ENCODE results near the gene RPUSD4. TPM values are rescaled to one million over a fixed set of nuclear protein-coding genes. Genes with fewer than 3 reads are reported as not detected.

The RPUSD4 gene
- total RNA-seq, 2 experiments from 2014 or later = 26.5 to 26.8 TPM

- H3K4me1 Mint-ChIP-seq = peaks cover 7% of the 10 kb centered on the region
- H3K27me3 Mint-ChIP-seq = peaks cover 6% of the 10 kb centered on the region
- H3K9me3 Mint-ChIP-seq = no peaks in the 10 kb centered on the region
- no peak overlapping the region for H3K27ac Mint-ChIP-seq
- POLR2A ChIA-PET = no interaction called here
- H3K4me3 Mint-ChIP-seq = no peak overlapping the region
- no peak for DNase-seq
- H3K36me3 Mint-ChIP-seq (ENCODE audit: low read depth) = no peaks in the 10 kb centered on the region
- CTCF ChIA-PET = no interaction called here
These were observed 45.0 kb downstream of the RPUSD4 start for GRCh38 chr11:126166413-126166812.

GRCh38 chr11:126165757-126166156 lies 45.7 kb downstream of the RPUSD4 start:
- Mint-ChIP-seq H3K27ac (no peak overlapping the region), H3K4me3 (no peak overlapping the region)

GRCh38 chr11:126165311-126165720 lies 46.1 kb downstream of the RPUSD4 start:
- H3K9me3 Mint-ChIP-seq = no peaks in the 10 kb centered on the region
- peaks cover 4% of the 10 kb centered on the region for H3K27me3 Mint-ChIP-seq
- CTCF ChIA-PET = interaction anchor here (0.7 kb wide), 1 partner anchor 248 kb away, joined by 3 read pairs; no protein-coding TSS in a partner anchor
- H3K4me3 Mint-ChIP-seq = no peak overlapping the region
- no peak for DNase-seq
- H3K36me3 Mint-ChIP-seq (ENCODE audit: low read depth) = no peaks in the 10 kb centered on the region
- no peak overlapping the region for H3K27ac Mint-ChIP-seq
- POLR2A ChIA-PET = no interaction called here
- H3K4me1 Mint-ChIP-seq = peaks cover 7% of the 10 kb centered on the region

More at GRCh38 chr11:126165757-126166156, 45.7 kb downstream of the RPUSD4 start:
- DNase-seq = no peak
- no peaks in the 10 kb centered on the region for H3K36me3 Mint-ChIP-seq (ENCODE audit: low read depth)
- H3K4me1 Mint-ChIP-seq = peaks cover 7% of the 10 kb centered on the region
- peaks cover 4% of the 10 kb centered on the region for H3K27me3 Mint-ChIP-seq
- ChIA-PET CTCF (interaction anchor here (0.7 kb wide), 1 partner anchor 248 kb away, joined by 3 read pairs; no protein-coding TSS in a partner anchor), POLR2A (no interaction called here)
- no peaks in the 10 kb centered on the region for H3K9me3 Mint-ChIP-seq

- DNase-seq = no peak
- H3K4me3 Mint-ChIP-seq = no peak overlapping the region
- ChIA-PET POLR2A (no interaction called here), CTCF (interaction anchor here (0.7 kb wide), 1 partner anchor 247 kb away, joined by 3 read pairs; no protein-coding TSS in a partner anchor)
- H3K27ac Mint-ChIP-seq = no peak overlapping the region
- no peaks in the 10 kb centered on the region for H3K9me3 Mint-ChIP-seq
- peaks cover 7% of the 10 kb centered on the region for H3K4me1 Mint-ChIP-seq
- H3K27me3 Mint-ChIP-seq = peaks cover 4% of the 10 kb centered on the region
- no peaks in the 10 kb centered on the region for H3K36me3 Mint-ChIP-seq (ENCODE audit: low read depth)
These were observed 46.7 kb downstream of the RPUSD4 start for GRCh38 chr11:126164781-126165180.

- no peak overlapping the region for H3K27ac Mint-ChIP-seq
- peaks cover 7% of the 10 kb centered on the region for H3K4me1 Mint-ChIP-seq
- no peak overlapping the region for H3K4me3 Mint-ChIP-seq
- POLR2A ChIA-PET = no interaction called here
- H3K27me3 Mint-ChIP-seq = peaks cover 4% of the 10 kb centered on the region
- no peaks in the 10 kb centered on the region for H3K9me3 Mint-ChIP-seq
- no peak for DNase-seq
- H3K36me3 Mint-ChIP-seq (ENCODE audit: low read depth) = no peaks in the 10 kb centered on the region
- CTCF ChIA-PET = no interaction called here
These were observed 47.7 kb downstream of the RPUSD4 start for GRCh38 chr11:126163779-126164178.

DNA sequence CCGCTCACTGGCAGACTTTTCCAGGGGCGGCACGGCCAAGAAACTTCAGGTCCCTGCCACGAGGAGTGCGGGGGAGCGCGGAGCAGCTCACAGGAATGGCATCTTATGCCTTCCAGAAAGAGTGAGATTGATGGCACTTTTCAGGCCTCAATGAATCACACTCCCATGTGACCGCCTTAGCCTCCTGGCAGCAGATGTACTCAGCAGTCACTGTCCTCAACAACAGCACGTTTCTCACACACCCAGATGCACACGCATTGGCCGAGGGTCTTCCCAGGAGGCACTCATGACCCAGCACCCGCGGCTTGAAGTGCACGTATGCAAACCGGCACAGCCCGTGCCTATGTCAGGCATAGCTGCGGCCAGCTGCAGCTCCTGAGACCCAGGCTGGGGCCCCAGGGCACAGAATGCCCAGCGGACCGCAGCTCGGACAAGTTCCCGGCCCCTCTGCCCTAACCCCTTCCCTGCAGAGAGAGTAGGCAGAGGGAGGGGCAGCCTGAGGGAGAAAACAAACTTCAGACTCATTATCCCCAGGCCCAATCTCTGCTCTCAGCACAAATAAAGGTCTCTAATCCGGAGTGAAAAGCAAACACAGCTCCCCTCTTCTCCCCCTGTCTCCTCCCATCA lies 48.3 kb downstream of the RPUSD4 start:
- H3K4me1 Mint-ChIP-seq = peaks cover 7% of the 10 kb centered on the region
- H3K36me3 Mint-ChIP-seq (ENCODE audit: low read depth) = no peaks in the 10 kb centered on the region
- H3K27ac Mint-ChIP-seq = no peak overlapping the region
- H3K4me3 Mint-ChIP-seq = no peak overlapping the region
- H3K9me3 Mint-ChIP-seq = no peaks in the 10 kb centered on the region
- ChIA-PET CTCF (no interaction called here), POLR2A (no interaction called here)
- DNase-seq = no peak
- peaks cover 4% of the 10 kb centered on the region for H3K27me3 Mint-ChIP-seq

DNA sequence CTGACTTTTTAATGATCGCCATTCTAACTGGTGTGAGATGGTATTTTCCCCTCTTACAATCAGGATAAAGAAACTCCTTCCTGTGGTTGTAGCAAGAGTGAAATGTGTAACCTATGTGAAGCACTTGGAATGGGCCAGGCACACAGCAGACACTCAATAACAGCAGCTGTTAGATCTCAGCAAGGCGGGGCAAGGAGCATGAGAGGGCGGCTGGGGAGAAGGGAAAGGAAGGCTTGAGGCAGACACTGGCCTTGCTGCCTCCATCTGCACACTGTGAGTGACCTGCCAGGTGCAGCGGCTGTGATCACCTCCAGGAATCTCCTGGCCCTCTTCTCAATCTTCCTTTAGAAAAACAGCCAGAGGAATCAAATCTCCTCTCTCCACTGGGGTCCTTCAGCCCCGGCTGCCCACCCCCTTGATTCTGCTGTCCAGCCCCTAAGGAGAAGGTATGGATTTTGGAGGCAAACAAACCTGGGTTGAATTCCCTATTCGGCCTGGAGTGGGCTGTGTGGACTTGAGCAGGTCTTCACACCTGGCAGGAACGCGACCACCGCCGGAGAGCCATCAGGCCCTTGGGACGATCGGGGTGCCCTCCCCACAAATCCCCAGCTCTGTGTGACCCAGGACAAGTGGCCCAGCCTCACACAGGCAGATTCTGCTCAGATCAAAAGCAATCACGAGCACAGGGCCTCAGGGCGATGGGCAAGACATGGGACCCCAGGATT lies 49.0 kb downstream of the RPUSD4 start:
- H3K27ac Mint-ChIP-seq = no peak overlapping the region
- no peak overlapping the region for H3K4me3 Mint-ChIP-seq
- H3K4me1 Mint-ChIP-seq = peaks cover 7% of the 10 kb centered on the region
- no peak for DNase-seq
- H3K9me3 Mint-ChIP-seq = no peaks in the 10 kb centered on the region
- H3K36me3 Mint-ChIP-seq (ENCODE audit: low read depth) = no peaks in the 10 kb centered on the region
- POLR2A ChIA-PET = no interaction called here
- H3K27me3 Mint-ChIP-seq = peaks cover 4% of the 10 kb centered on the region
- CTCF ChIA-PET = no interaction called here

DNA sequence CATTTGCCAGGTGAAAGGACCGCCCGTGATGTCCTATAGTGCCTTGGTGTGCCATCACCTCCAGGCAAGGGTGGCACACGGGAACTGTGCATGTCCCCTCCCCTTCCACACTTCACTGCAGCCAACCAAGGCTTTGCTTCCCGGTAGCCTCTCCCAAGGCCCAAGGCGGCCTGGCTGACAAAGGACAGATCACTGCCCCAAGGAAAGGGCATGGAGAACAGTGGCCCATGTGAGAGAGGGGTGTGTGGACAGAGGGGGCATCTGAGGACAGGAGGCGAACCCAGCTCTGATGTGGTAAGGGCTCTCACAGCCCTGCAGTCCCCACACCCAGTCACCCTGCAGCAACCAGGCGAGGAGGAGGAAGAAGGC lies 50.4 kb downstream of the RPUSD4 start:
- H3K36me3 Mint-ChIP-seq (ENCODE audit: low read depth) = no peaks in the 10 kb centered on the region
- POLR2A ChIA-PET = no interaction called here
- no peak overlapping the region for H3K27ac Mint-ChIP-seq
- no peaks in the 10 kb centered on the region for H3K27me3 Mint-ChIP-seq
- no peak for DNase-seq
- peaks cover 7% of the 10 kb centered on the region for H3K4me1 Mint-ChIP-seq
- CTCF ChIA-PET = no interaction called here
- no peak overlapping the region for H3K4me3 Mint-ChIP-seq
- H3K9me3 Mint-ChIP-seq = no peaks in the 10 kb centered on the region

DNA sequence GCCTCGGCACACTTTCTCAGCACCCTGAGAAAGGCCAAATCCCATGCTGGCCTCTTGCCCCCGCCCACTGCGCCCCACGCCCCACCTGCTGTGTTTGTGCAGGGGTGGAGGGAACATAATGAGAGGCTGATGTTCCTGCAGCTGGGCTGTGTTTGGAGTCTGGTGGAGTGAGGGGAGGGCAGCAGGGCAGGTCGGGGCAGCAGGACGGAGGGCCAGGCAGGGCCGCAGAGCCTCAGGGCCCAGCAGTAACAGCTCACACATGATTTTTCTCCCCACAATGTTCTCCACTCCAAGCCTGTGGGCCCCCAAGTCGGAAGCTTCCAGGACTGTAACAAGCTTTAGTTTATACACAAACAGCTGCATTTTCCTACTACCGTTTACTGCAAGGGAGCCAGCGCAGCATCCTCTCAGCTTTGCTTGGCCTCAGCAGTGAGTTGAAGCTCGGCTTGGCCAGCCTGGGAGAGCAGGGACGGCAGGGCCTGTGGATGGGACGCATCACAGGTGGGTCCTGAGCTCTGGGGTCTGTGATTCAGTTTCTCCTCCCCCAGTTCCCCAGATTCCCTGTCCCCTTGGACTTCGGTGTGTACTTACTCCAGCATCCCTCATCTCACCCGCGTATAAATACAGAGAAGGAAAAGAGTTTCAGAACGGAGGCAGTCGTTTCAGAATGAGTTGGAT lies 51.0 kb downstream of the RPUSD4 start:
- no peak for DNase-seq
- H3K9me3 Mint-ChIP-seq = no peaks in the 10 kb centered on the region
- no peak overlapping the region for H3K4me3 Mint-ChIP-seq
- ChIA-PET POLR2A (no interaction called here), CTCF (no interaction called here)
- H3K27me3 Mint-ChIP-seq = no peaks in the 10 kb centered on the region
- peaks cover 7% of the 10 kb centered on the region for H3K4me1 Mint-ChIP-seq
- no peak overlapping the region for H3K27ac Mint-ChIP-seq
- no peaks in the 10 kb centered on the region for H3K36me3 Mint-ChIP-seq (ENCODE audit: low read depth)

DNA sequence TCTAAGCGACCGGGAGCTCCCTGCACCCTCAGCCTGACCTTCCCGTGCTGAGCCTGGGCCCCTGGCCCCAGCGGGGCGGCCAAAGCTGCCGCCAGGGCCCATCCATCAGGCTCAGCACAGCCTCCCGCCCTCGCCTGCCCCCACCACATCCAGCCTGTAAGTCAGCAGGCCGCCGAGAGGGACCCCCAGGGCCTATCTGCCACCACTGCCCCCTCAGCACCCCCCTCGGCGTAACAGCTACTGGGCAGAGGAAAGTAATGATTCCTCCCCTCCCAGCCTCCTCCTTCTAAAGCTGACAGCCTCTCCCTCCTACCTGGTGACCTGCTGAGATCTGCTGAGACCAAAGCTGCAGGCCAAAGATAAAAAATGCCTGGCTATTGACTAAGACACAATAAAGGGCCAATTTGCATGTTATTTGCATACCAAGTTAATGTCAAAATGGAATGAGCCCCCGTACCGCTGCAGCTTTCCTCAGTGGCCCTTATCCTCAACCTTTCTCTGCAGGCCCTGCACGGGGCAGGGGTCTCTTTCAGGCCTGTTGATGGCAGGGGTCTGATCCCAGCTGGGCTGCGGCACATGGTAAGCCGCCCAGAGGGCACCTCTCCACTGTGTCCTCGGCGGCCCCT lies 51.6 kb downstream of the RPUSD4 start:
- H3K27me3 Mint-ChIP-seq = no peaks in the 10 kb centered on the region
- H3K27ac Mint-ChIP-seq = no peak overlapping the region
- CTCF ChIA-PET = no interaction called here
- POLR2A ChIA-PET = no interaction called here
- no peak for DNase-seq
- H3K36me3 Mint-ChIP-seq (ENCODE audit: low read depth) = no peaks in the 10 kb centered on the region
- H3K9me3 Mint-ChIP-seq = no peaks in the 10 kb centered on the region
- peaks cover 7% of the 10 kb centered on the region for H3K4me1 Mint-ChIP-seq
- no peak overlapping the region for H3K4me3 Mint-ChIP-seq

GRCh38 chr11:126158054-126158791 lies 53.2 kb downstream of the RPUSD4 start:
- Mint-ChIP-seq H3K36me3 (ENCODE audit: low read depth) (no peaks in the 10 kb centered on the region), H3K27me3 (no peaks in the 10 kb centered on the region), H3K27ac (no peak overlapping the region), H3K4me3 (no peak overlapping the region), H3K4me1 (no peaks in the 10 kb centered on the region), H3K9me3 (no peaks in the 10 kb centered on the region)
- CTCF ChIA-PET = interaction anchor here (1.5 kb wide), 1 partner anchor 35 kb away, joined by 3 read pairs; no protein-coding TSS in a partner anchor
- POLR2A ChIA-PET = no interaction called here
- DNase-seq = no peak

DNA sequence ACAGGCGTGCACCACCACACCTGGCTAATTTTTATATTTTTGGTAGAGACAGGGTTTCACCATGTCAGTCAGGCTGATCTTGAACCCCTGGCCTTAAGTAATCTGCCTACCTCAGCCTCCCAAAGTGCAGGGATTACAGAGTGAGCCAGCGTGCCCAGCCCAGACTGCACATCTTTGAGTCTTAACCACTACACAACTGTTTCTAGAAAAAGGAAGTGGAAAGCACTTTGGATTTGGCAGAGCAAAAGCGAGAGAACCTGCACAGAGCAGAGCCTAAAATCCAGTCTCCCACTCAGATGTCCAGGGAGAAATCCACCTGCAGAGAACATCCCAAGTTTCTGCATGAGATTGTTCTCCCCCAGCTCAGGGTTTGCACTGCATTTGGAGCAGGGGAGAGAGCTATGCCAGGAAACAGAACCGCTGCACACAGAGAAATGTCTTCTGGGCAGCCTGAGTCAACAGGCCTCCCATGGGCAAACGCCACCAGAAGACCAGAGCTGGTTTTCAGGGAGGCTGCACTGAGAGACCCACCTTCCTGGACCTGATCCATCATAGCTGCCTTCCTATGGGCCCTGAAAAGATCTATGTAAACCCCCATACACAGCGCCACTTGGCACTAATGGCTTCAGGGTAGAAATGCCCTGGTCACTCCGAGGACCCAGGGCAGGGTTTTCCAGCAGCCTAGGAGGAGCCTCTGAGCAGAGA lies 54.0 kb downstream of the RPUSD4 start:
- ChIA-PET POLR2A (no interaction called here), CTCF (interaction anchor here (1.5 kb wide), 1 partner anchor 36 kb away, joined by 3 read pairs; no protein-coding TSS in a partner anchor)
- Mint-ChIP-seq H3K9me3 (no peaks in the 10 kb centered on the region), H3K4me3 (no peak overlapping the region), H3K27me3 (peaks cover 5% of the 10 kb centered on the region), H3K27ac (no peak overlapping the region), H3K4me1 (no peaks in the 10 kb centered on the region), H3K36me3 (ENCODE audit: low read depth) (no peaks in the 10 kb centered on the region)
- no peak for DNase-seq

Data from activated CD4-positive, alpha-beta memory T cell treated with anti-CD3 and anti-CD28 coated beads, Interleukin-2, amount 10 ng/mL, durations not matched to agents 7 days and 5 days (primary cell).